ENCODE data around the gene NOXRED1. TPM values are rescaled to one million over a fixed set of nuclear protein-coding genes. Genes with fewer than 3 reads are reported as not detected.

The NOXRED1 gene
- total RNA-seq, 1 experiment from 2014 or later: 0.20 TPM

- Mint-ChIP-seq H3K4me1 (peaks cover 9% of the 10 kb centered on the region), H3K4me3 (no peak overlapping the region), H3K27ac (no peak overlapping the region), H3K36me3 (no peaks in the 10 kb centered on the region), H3K9me3 (no peaks in the 10 kb centered on the region), H3K27me3 (ENCODE audit: low read depth) (no peaks in the 10 kb centered on the region)
- ChIA-PET POLR2A (interaction anchor here (0.6 kb wide), 1 partner anchor 49 kb away, joined by 3 read pairs; no protein-coding TSS in a partner anchor), CTCF (no interaction called here)
- ATAC-seq (no peak), DNase-seq (ENCODE audit: low spot score) (no peak)
- TF ChIP-seq FOXP4 (CRISPR knock-in tag; IDR thresholded peaks at IDR 0.05) (no peak), STAT6 (CRISPR knock-in tag; conservative IDR thresholded peaks at IDR 0.05; ENCODE audit: low read depth) (no peak), ZNF138 (CRISPR knock-in tag; conservative IDR thresholded peaks at IDR 0.05) (no peak), TCF7 (CRISPR knock-in tag; IDR thresholded peaks at IDR 0.05; ENCODE audit: low read depth) (no peak), ZNF423 (CRISPR knock-in tag; IDR thresholded peaks at IDR 0.05) (no peak), SOX15 (CRISPR knock-in tag; IDR thresholded peaks at IDR 0.05) (no peak), JAZF1 (CRISPR knock-in tag; IDR thresholded peaks at IDR 0.05) (no peak), ZNF121 (CRISPR knock-in tag; IDR thresholded peaks at IDR 0.05) (no peak), E2F1 (CRISPR knock-in tag; IDR thresholded peaks at IDR 0.05) (no peak), MAX (CRISPR knock-in tag; IDR thresholded peaks at IDR 0.05) (no peak), TP53 (CRISPR knock-in tag; IDR thresholded peaks at IDR 0.05) (no peak), ZNF232 (CRISPR knock-in tag; IDR thresholded peaks at IDR 0.05) (no peak)
These were observed 44.6 kb downstream of the NOXRED1 start for GRCh38 chr14:77378701-77379100.

GRCh38 chr14:77377502-77377844 is 45.9 kb downstream of the NOXRED1 start:
- H3K9me3 Mint-ChIP-seq: no peaks in the 10 kb centered on the region
- H3K4me3 Mint-ChIP-seq: no peak overlapping the region
- DNase-seq (ENCODE audit: low spot score) (no peak), ATAC-seq (no peak)
- CTCF ChIA-PET: interaction anchor here (0.6 to 2.0 kb wide), 13 partner anchors 12 to 307 kb away, joined by 3 to 19 read pairs (median 5); partner anchors contain the start of genes GSTZ1, POMT2 and VIPAS39
- no peaks in the 10 kb centered on the region for H3K27me3 Mint-ChIP-seq (ENCODE audit: low read depth)
- no peaks in the 10 kb centered on the region for H3K36me3 Mint-ChIP-seq
- POLR2A ChIA-PET: interaction anchor here (0.6 to 1.3 kb wide), 3 partner anchors 56 to 126 kb away, joined by 3 to 6 read pairs (median 5); partner anchors contain the start of gene GSTZ1
- H3K27ac Mint-ChIP-seq: no peak overlapping the region
- H3K4me1 Mint-ChIP-seq: peaks cover 9% of the 10 kb centered on the region
- TF ChIP-seq ATF6 (CRISPR knock-in tag; IDR thresholded peaks at IDR 0.05) (no peak), NR2C2 (CRISPR knock-in tag; IDR thresholded peaks at IDR 0.05) (no peak), ESRRA (CRISPR knock-in tag; IDR thresholded peaks at IDR 0.05; ENCODE audit: borderline replicate concordance) (no peak), ZNF232 (CRISPR knock-in tag; IDR thresholded peaks at IDR 0.05) (no peak), AFF4 (CRISPR knock-in tag; IDR thresholded peaks at IDR 0.05; ENCODE audit: borderline replicate concordance) (no peak), GTF2I (CRISPR knock-in tag; conservative IDR thresholded peaks at IDR 0.05) (no peak), ZBTB43 (CRISPR knock-in tag; IDR thresholded peaks at IDR 0.05) (no peak), FOXP4 (CRISPR knock-in tag; IDR thresholded peaks at IDR 0.05) (no peak), RELA (CRISPR knock-in tag; IDR thresholded peaks at IDR 0.05; ENCODE audit: borderline replicate concordance) (no peak)
